ENCODE measurements around the gene RRAS2. TPM values are rescaled to one million over a fixed set of nuclear protein-coding genes. Genes with fewer than 3 reads are reported as not detected.

Gene RRAS2
- total and polyA plus RNA-seq, 2 donors = 25.3 to 30.4 TPM

DNA sequence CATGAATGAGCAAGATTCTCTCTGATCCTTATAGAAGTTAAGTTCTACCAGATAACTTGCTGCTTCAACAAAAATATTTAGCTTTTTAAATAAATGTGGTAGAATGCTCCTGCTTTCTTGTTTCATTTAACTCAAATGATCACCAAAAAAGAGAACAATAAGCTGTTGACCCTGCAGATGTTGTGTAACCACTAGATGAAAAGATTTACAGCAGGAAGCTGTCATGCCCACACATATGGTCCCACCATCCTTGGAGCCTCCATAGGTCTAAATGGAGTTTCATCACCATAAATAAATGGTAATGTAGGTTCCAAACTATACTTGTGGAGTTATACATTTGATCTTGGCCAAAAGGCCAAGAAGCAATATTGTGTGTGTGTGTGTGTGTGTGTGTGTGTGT lies 118.8 kb downstream of the RRAS2 start:
- H3K4me1 ChIP-seq (ENCODE audit: control insufficient read depth in 2 of 2, insufficient read depth in 2 of 2, low read length in 2 of 2) = peaks cover 0 to 2% of the 10 kb centered on the region in 2 donors
- no peaks in the 10 kb centered on the region for H3K36me3 ChIP-seq (ENCODE audit: control insufficient read depth in 2 of 2, insufficient read depth in 2 of 2, low read length in 1 of 2)
- no peak overlapping the region for H3K27ac ChIP-seq (ENCODE audit: low read depth in 1 of 2, low read length in 1 of 2)
- peaks cover 0 to 2% of the 10 kb centered on the region in 2 donors for H3K27me3 ChIP-seq (ENCODE audit: control insufficient read depth in 2 of 2, insufficient read depth in 1 of 2, low read length in 1 of 2)
- H3K4me3 ChIP-seq (ENCODE audit: low read length in 2 of 2) = no peak overlapping the region
- DNase-seq (ENCODE audit: low read depth in 6 of 9, low spot score in 9 of 9) = no peak
- no peaks in the 10 kb centered on the region for H3K9me3 ChIP-seq (ENCODE audit: control insufficient read depth in 2 of 2, insufficient read depth in 1 of 2, low read length in 1 of 2)

GRCh38 chr11:14237444-14237961 lies 121.5 kb downstream of the RRAS2 start:
- peaks cover 0 to 2% of the 10 kb centered on the region in 2 donors for H3K4me1 ChIP-seq (ENCODE audit: control insufficient read depth in 2 of 2, insufficient read depth in 2 of 2, low read length in 2 of 2)
- peak in 2 of 9 donors; percentile 4 to 19 for DNase-seq (ENCODE audit: low read depth in 6 of 9, low spot score in 9 of 9)
- no peaks in the 10 kb centered on the region for H3K9me3 ChIP-seq (ENCODE audit: control insufficient read depth in 2 of 2, insufficient read depth in 1 of 2, low read length in 1 of 2)
- no peaks in the 10 kb centered on the region for H3K36me3 ChIP-seq (ENCODE audit: control insufficient read depth in 2 of 2, insufficient read depth in 2 of 2, low read length in 1 of 2)
- no peak overlapping the region for H3K4me3 ChIP-seq (ENCODE audit: low read length in 2 of 2)
- WGBS = 38% methylated on average over 9 of the region's 9 CpGs
- H3K27me3 ChIP-seq (ENCODE audit: control insufficient read depth in 2 of 2, insufficient read depth in 1 of 2, low read length in 1 of 2) = peaks cover 0 to 2% of the 10 kb centered on the region in 2 donors
- no peak overlapping the region for H3K27ac ChIP-seq (ENCODE audit: low read depth in 1 of 2, low read length in 1 of 2)

GRCh38 chr11:14235701-14236100 lies 123.3 kb downstream of the RRAS2 start:
- DNase-seq (ENCODE audit: low read depth in 6 of 9, low spot score in 9 of 9) = no peak
- Histone ChIP-seq H3K36me3 (ENCODE audit: control insufficient read depth in 2 of 2, insufficient read depth in 2 of 2, low read length in 1 of 2) (no peaks in the 10 kb centered on the region), H3K27ac (ENCODE audit: low read depth in 1 of 2, low read length in 1 of 2) (no peak overlapping the region), H3K4me3 (ENCODE audit: low read length in 2 of 2) (no peak overlapping the region), H3K9me3 (ENCODE audit: control insufficient read depth in 2 of 2, insufficient read depth in 1 of 2, low read length in 1 of 2) (no peaks in the 10 kb centered on the region), H3K27me3 (ENCODE audit: control insufficient read depth in 2 of 2, insufficient read depth in 1 of 2, low read length in 1 of 2) (peaks cover 0 to 2% of the 10 kb centered on the region in 2 donors), H3K4me1 (ENCODE audit: control insufficient read depth in 2 of 2, insufficient read depth in 2 of 2, low read length in 2 of 2) (peaks cover 0 to 2% of the 10 kb centered on the region in 2 donors)
- 96% methylated on average over 1 of the region's 1 CpG for WGBS

- no peaks in the 10 kb centered on the region for H3K36me3 ChIP-seq (ENCODE audit: control insufficient read depth in 2 of 2, insufficient read depth in 2 of 2, low read length in 1 of 2)
- WGBS = 95% methylated on average over 6 of the region's 6 CpGs
- H3K27ac ChIP-seq (ENCODE audit: low read depth in 1 of 2, low read length in 1 of 2) = no peak overlapping the region
- no peaks in the 10 kb centered on the region for H3K9me3 ChIP-seq (ENCODE audit: control insufficient read depth in 2 of 2, insufficient read depth in 1 of 2, low read length in 1 of 2)
- H3K4me1 ChIP-seq (ENCODE audit: control insufficient read depth in 2 of 2, insufficient read depth in 2 of 2, low read length in 2 of 2) = peaks cover 0 to 2% of the 10 kb centered on the region in 2 donors
- no peak for DNase-seq (ENCODE audit: low read depth in 6 of 9, low spot score in 9 of 9)
- peaks cover 0 to 3% of the 10 kb centered on the region in 2 donors for H3K27me3 ChIP-seq (ENCODE audit: control insufficient read depth in 2 of 2, insufficient read depth in 1 of 2, low read length in 1 of 2)
- no peak overlapping the region for H3K4me3 ChIP-seq (ENCODE audit: low read length in 2 of 2)
These were observed 124.5 kb downstream of the RRAS2 start for GRCh38 chr11:14234446-14234845.

DNA sequence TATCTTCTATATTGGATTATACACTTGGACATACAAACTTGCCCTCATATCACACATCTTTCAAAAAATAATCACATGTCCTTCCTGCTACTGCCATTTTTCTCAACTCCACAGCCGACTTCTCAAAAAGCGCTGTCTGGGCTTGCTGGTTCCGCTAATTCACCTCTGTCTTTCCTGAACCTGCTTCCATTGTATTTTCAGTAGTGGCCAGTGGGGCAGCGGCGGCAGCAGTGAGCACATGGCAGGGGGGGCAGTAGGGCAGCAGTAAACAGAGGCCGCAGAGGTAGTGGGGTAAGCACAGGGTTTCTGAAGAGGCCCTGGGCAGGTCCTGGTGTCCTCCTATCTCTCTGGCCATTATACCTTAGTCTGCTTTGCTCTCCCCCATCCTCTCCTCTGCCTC lies 126.3 kb downstream of the RRAS2 start:
- H3K4me3 ChIP-seq (ENCODE audit: low read length in 2 of 2) = no peak overlapping the region
- no peak for DNase-seq (ENCODE audit: low read depth in 6 of 9, low spot score in 9 of 9)
- H3K36me3 ChIP-seq (ENCODE audit: control insufficient read depth in 2 of 2, insufficient read depth in 2 of 2, low read length in 1 of 2) = no peaks in the 10 kb centered on the region
- no peaks in the 10 kb centered on the region for H3K9me3 ChIP-seq (ENCODE audit: control insufficient read depth in 2 of 2, insufficient read depth in 1 of 2, low read length in 1 of 2)
- peaks cover 0 to 2% of the 10 kb centered on the region in 2 donors for H3K4me1 ChIP-seq (ENCODE audit: control insufficient read depth in 2 of 2, insufficient read depth in 2 of 2, low read length in 2 of 2)
- H3K27ac ChIP-seq (ENCODE audit: low read depth in 1 of 2, low read length in 1 of 2) = no peak overlapping the region
- H3K27me3 ChIP-seq (ENCODE audit: control insufficient read depth in 2 of 2, insufficient read depth in 1 of 2, low read length in 1 of 2) = peaks cover 0 to 3% of the 10 kb centered on the region in 2 donors
- WGBS = 88% methylated on average over 6 of the region's 6 CpGs

- 83% methylated on average over 6 of the region's 6 CpGs for WGBS
These were observed 128.6 kb downstream of the RRAS2 start for GRCh38 chr11:14230407-14230806.

DNA sequence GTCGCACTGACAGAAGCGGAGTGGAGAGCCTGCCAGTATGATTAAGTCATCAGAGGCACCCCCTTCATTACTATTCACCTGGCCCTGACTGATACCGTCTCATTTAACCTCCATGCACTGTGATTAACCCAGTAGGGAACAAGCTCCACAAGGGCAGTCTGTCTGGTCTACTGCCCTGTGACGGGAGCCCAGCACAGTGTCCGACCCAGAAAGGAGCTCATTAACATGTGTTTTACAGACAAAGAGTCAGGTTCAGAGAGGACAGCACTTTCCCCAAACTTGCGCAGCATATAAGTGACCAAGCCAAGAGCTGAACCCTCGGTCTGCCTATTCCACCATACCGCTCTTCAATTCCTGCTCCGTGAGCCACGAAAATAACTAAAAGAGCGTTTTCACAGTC lies 129.5 kb downstream of the RRAS2 start:
- peaks cover 0 to 2% of the 10 kb centered on the region in 2 donors for H3K27me3 ChIP-seq (ENCODE audit: control insufficient read depth in 2 of 2, insufficient read depth in 1 of 2, low read length in 1 of 2)
- H3K4me1 ChIP-seq (ENCODE audit: control insufficient read depth in 2 of 2, insufficient read depth in 2 of 2, low read length in 2 of 2) = no peaks in the 10 kb centered on the region
- 94% methylated on average over 11 of the region's 11 CpGs for WGBS
- H3K36me3 ChIP-seq (ENCODE audit: control insufficient read depth in 2 of 2, insufficient read depth in 2 of 2, low read length in 1 of 2) = no peaks in the 10 kb centered on the region
- H3K4me3 ChIP-seq (ENCODE audit: low read length in 2 of 2) = no peak overlapping the region
- DNase-seq (ENCODE audit: low read depth in 6 of 9, low spot score in 9 of 9) = no peak
- peaks cover 0 to 2% of the 10 kb centered on the region in 2 donors for H3K9me3 ChIP-seq (ENCODE audit: control insufficient read depth in 2 of 2, insufficient read depth in 1 of 2, low read length in 1 of 2)
- H3K27ac ChIP-seq (ENCODE audit: low read depth in 1 of 2, low read length in 1 of 2) = no peak overlapping the region

More at GRCh38 chr11:14230407-14230806, 128.6 kb downstream of the RRAS2 start:
- no peaks in the 10 kb centered on the region for H3K4me1 ChIP-seq (ENCODE audit: control insufficient read depth in 2 of 2, insufficient read depth in 2 of 2, low read length in 2 of 2)
- no peak for DNase-seq (ENCODE audit: low read depth in 6 of 9, low spot score in 9 of 9)
- no peak overlapping the region for H3K4me3 ChIP-seq (ENCODE audit: low read length in 2 of 2)
- no peaks in the 10 kb centered on the region for H3K36me3 ChIP-seq (ENCODE audit: control insufficient read depth in 2 of 2, insufficient read depth in 2 of 2, low read length in 1 of 2)
- H3K9me3 ChIP-seq (ENCODE audit: control insufficient read depth in 2 of 2, insufficient read depth in 1 of 2, low read length in 1 of 2) = peaks cover 0 to 2% of the 10 kb centered on the region in 2 donors
- H3K27me3 ChIP-seq (ENCODE audit: control insufficient read depth in 2 of 2, insufficient read depth in 1 of 2, low read length in 1 of 2) = peaks cover 0 to 2% of the 10 kb centered on the region in 2 donors
- no peak overlapping the region for H3K27ac ChIP-seq (ENCODE audit: low read depth in 1 of 2, low read length in 1 of 2)

- Histone ChIP-seq H3K4me3 (ENCODE audit: low read length in 2 of 2) (no peak overlapping the region), H3K27ac (ENCODE audit: low read depth in 1 of 2, low read length in 1 of 2) (no peak overlapping the region), H3K9me3 (ENCODE audit: control insufficient read depth in 2 of 2, insufficient read depth in 1 of 2, low read length in 1 of 2) (peaks cover 0 to 2% of the 10 kb centered on the region in 2 donors), H3K36me3 (ENCODE audit: control insufficient read depth in 2 of 2, insufficient read depth in 2 of 2, low read length in 1 of 2) (no peaks in the 10 kb centered on the region), H3K4me1 (ENCODE audit: control insufficient read depth in 2 of 2, insufficient read depth in 2 of 2, low read length in 2 of 2) (no peaks in the 10 kb centered on the region), H3K27me3 (ENCODE audit: control insufficient read depth in 2 of 2, insufficient read depth in 1 of 2, low read length in 1 of 2) (peaks cover 0 to 2% of the 10 kb centered on the region in 2 donors)
- 62% methylated on average over 2 of the region's 2 CpGs for WGBS
- no peak for DNase-seq (ENCODE audit: low read depth in 6 of 9, low spot score in 9 of 9)
These were observed 130.6 kb downstream of the RRAS2 start for GRCh38 chr11:14228356-14228755.

All from thymus (tissue), 11 donors.